Measurements from ENCODE around the gene WT1.
"Not testable (repeated sequence)": the region's sequence is repeated elsewhere in the genome, so short reads cannot be mapped to it uniquely, and the experiment has no call there.

The WT1 gene

GRCh38 chr11:32385998-32386397, 49.3 kb downstream of the WT1 start:
- DNase-seq, result no peak

GRCh38 chr11:32382339-32383049, 52.8 kb downstream of the WT1 start:
- no peak for DNase-seq

- no peak for DNase-seq
Measured at GRCh38 chr11:32381179-32381578, 54.2 kb downstream of the WT1 start.

- no peak for DNase-seq
Measured at GRCh38 chr11:32379719-32380118, 55.6 kb downstream of the WT1 start.

- no peak for DNase-seq
Measured at GRCh38 chr11:32375826-32376225, 59.5 kb downstream of the WT1 start.

- peak; percentile 20 to 53 for DNase-seq
Measured at GRCh38 chr11:32374261-32374711, 61.1 kb downstream of the WT1 start.

GRCh38 chr11:32369987-32370386, 65.4 kb downstream of the WT1 start:
- not testable (repeated sequence) for DNase-seq

- DNase-seq, result no peak
Measured at GRCh38 chr11:32366666-32367065, 68.7 kb downstream of the WT1 start.

GRCh38 chr11:32365192-32365591, 70.1 kb downstream of the WT1 start:
- no peak for DNase-seq

- no peak for DNase-seq
Measured at GRCh38 chr11:32358729-32359128, 76.6 kb downstream of the WT1 start.

GRCh38 chr11:32353884-32354283, 81.5 kb downstream of the WT1 start:
- no peak for DNase-seq

- DNase-seq, result no peak
Measured at GRCh38 chr11:32348502-32348901, 86.8 kb downstream of the WT1 start.

GRCh38 chr11:32344946-32345345, 90.4 kb downstream of the WT1 start:
- no peak for DNase-seq

GRCh38 chr11:32343325-32344008, 91.9 kb downstream of the WT1 start:
- no peak for DNase-seq

- no peak for DNase-seq
Measured at GRCh38 chr11:32341620-32342613, 93.4 kb downstream of the WT1 start.

GRCh38 chr11:32340181-32340580, 95.2 kb downstream of the WT1 start:
- DNase-seq, result no peak

Measured in stimulated activated CD4-positive, alpha-beta T cell treated with anti-CD3 and anti-CD28 coated beads, Interleukin-2, amount 100 ng/mL, for 24 hours (primary cell).